GM23338 (cell line): ENCODE results near the gene ITPRID1. TPM values are rescaled to one million over a fixed set of nuclear protein-coding genes. Genes with fewer than 3 reads are reported as not detected.

Experiments used
- ATAC-seq: fragments of 200-7000 bp; cut with Tn5 transposase; 3 replicates; pipeline ENCODE4 v1.9.1; 2020
- DNase-seq: peaks from one replicate; pipeline ENCODE4 v3.0.0-alpha.2; 2015; ENCODE audit warnings: low spot score
- H2AFZ ChIP-seq: fragments of 200-600 bp; sonication (generic); 2 replicates; pipeline ENCODE4 v1.8.0; 2016; ENCODE audit warnings: antibody characterized with exemption, mild to moderate bottlenecking, moderate library complexity
- H3F3A ChIP-seq: fragments of 200-600 bp; sonication (generic); replicated peaks from 2 replicates; pipeline ENCODE4 v1.8.0; 2017; ENCODE audit warnings: antibody characterized with exemption, mixed run types, low read depth
- H3K27ac ChIP-seq: fragments of 200-600 bp; sonication (generic); 2 replicates; pipeline ENCODE4 v1.6.1; 2016; ENCODE audit warnings: low read depth
- H3K27me3 ChIP-seq: fragments of 200-600 bp; sonication (generic); 2 replicates; pipeline ENCODE4 v1.8.0; 2016; ENCODE audit warnings: mild to moderate bottlenecking, mixed run types, moderate library complexity; ENCODE audit not compliant: insufficient read depth
- H3K36me3 ChIP-seq: fragments of 200-600 bp; sonication (generic); 2 replicates; pipeline ENCODE4 v1.8.0; 2016; ENCODE audit warnings: mild to moderate bottlenecking; ENCODE audit not compliant: insufficient read depth
- H3K4me1 ChIP-seq: fragments of 200-600 bp; sonication (generic); 2 replicates; pipeline ENCODE4 v1.8.0; 2016; ENCODE audit warnings: mild to moderate bottlenecking, moderate library complexity; ENCODE audit not compliant: insufficient read depth
- H3K4me2 ChIP-seq: fragments of 200-600 bp; sonication (generic); 2 replicates; pipeline ENCODE4 v1.7.1; 2017; ENCODE audit warnings: mixed run types
- H3K4me3 ChIP-seq: fragments of 200-600 bp; sonication (generic); 2 replicates; pipeline ENCODE4 v1.6.1; 2016; ENCODE audit warnings: mixed run types
- H3K79me2 ChIP-seq: fragments of 200-600 bp; sonication (generic); replicated peaks from 2 replicates; pipeline ENCODE4 v1.8.0; 2017; ENCODE audit warnings: mild to moderate bottlenecking; ENCODE audit not compliant: insufficient read depth
- H3K9me2 ChIP-seq: fragments of 200-600 bp; sonication (generic); 2 replicates; pipeline ENCODE4 v1.8.0; 2017; ENCODE audit not compliant: insufficient read depth
- H4K20me1 ChIP-seq: fragments of 200-600 bp; sonication (generic); replicated peaks from 2 replicates; pipeline ENCODE4 v1.8.0; 2017; ENCODE audit warnings: mild to moderate bottlenecking; ENCODE audit not compliant: insufficient read depth
- H3K27ac Mint-ChIP-seq: 2 replicates; pipeline ENCODE4 v1.8.0; 2020; ENCODE audit warnings: inconsistent platforms, mild to moderate bottlenecking, moderate library complexity, mixed read lengths
- H3K27me3 Mint-ChIP-seq: 3 replicates; pipeline ENCODE4 v1.8.0; 2022; ENCODE audit warnings: low read depth, mild to moderate bottlenecking, moderate library complexity, mixed read lengths, inconsistent platforms; ENCODE audit not compliant: insufficient read depth, poor library complexity
- H3K36me3 Mint-ChIP-seq: 3 replicates; pipeline ENCODE4 v1.8.0; 2021; ENCODE audit warnings: low read depth, mild to moderate bottlenecking, inconsistent platforms, moderate library complexity, mixed read lengths
- H3K4me1 Mint-ChIP-seq: 3 replicates; pipeline ENCODE4 v1.8.0; 2020; ENCODE audit warnings: mild to moderate bottlenecking, inconsistent platforms, mixed read lengths
- H3K4me3 Mint-ChIP-seq: 3 replicates; pipeline ENCODE4 v1.8.0; 2021; ENCODE audit warnings: moderate library complexity, mild to moderate bottlenecking, inconsistent platforms, mixed read lengths
- H3K9me3 Mint-ChIP-seq: 3 replicates; pipeline ENCODE4 v1.8.0; 2020; ENCODE audit warnings: moderate library complexity, mild to moderate bottlenecking, inconsistent platforms, mixed read lengths
- CREB1 ChIP-seq: fragments of 250-450 bp; sonication (Bioruptor Pico); IDR thresholded peaks from 2 replicates; pipeline ENCODE4 v1.5.0; 2020; ENCODE audit warnings: low read depth, mild to moderate bottlenecking, moderate library complexity
- ETS1 ChIP-seq: IDR thresholded peaks from 2 replicates; pipeline ENCODE4 v1.6.1; 2016; ENCODE audit warnings: antibody characterized with exemption
- EZH2 ChIP-seq: fragments of 200-600 bp; sonication (generic); IDR thresholded peaks from one replicate; pipeline ENCODE4 v1.8.0; 2017; ENCODE audit warnings: antibody characterized with exemption, mild to moderate bottlenecking, low read depth; ENCODE audit not compliant: unreplicated experiment
- EZH2phosphoT487 ChIP-seq: fragments of 200-600 bp; sonication (generic); IDR thresholded peaks from one replicate; pipeline ENCODE4 v1.8.1; 2018; ENCODE audit warnings: antibody characterized with exemption; ENCODE audit not compliant: unreplicated experiment
- JUNB ChIP-seq: IDR thresholded peaks from one replicate; pipeline ENCODE4 v1.6.1; 2016; ENCODE audit warnings: antibody characterized with exemption; ENCODE audit not compliant: unreplicated experiment
- NANOG ChIP-seq: IDR thresholded peaks from 2 replicates; pipeline ENCODE4 v1.6.1; 2016; ENCODE audit warnings: antibody characterized with exemption, borderline replicate concordance
- POLR2AphosphoS5 ChIP-seq: IDR thresholded peaks from 2 replicates; pipeline ENCODE4 v1.6.1; 2016; ENCODE audit warnings: antibody characterized with exemption, low read depth
- REST ChIP-seq: IDR thresholded peaks from one replicate; pipeline ENCODE4 v1.6.1; 2018; ENCODE audit warnings: antibody characterized with exemption; ENCODE audit not compliant: unreplicated experiment
- STAT1 ChIP-seq: IDR thresholded peaks from one replicate; pipeline ENCODE4 v1.6.1; 2016; ENCODE audit warnings: antibody characterized with exemption; ENCODE audit not compliant: unreplicated experiment
- ZNF114 ChIP-seq: fragments of 250-450 bp; sonication (Bioruptor Pico); IDR thresholded peaks from 2 replicates; pipeline ENCODE4 v1.5.0; 2020; ENCODE audit warnings: mild to moderate bottlenecking, moderate library complexity
- ZNF331 ChIP-seq: fragments of 250-450 bp; sonication (Bioruptor Pico); IDR thresholded peaks from 2 replicates; pipeline ENCODE4 v1.5.0; 2020; ENCODE audit warnings: low read depth, mild to moderate bottlenecking, moderate library complexity
- polyA plus RNA-seq: library from polyadenylated mRNA; unstranded; fragments of >200 nt; fragmentation: Nextera tagmentation; extraction: Ambion mirVana; gene quantifications from 2 replicates; pipeline ENCODE4 v1.2.1, GENCODE V29; 2016
- total RNA-seq: library from RNA; depleted of rRNA; stranded (reverse); fragments of >200 nt; shearing (Covaris generic); gene quantifications from 2 replicates; pipeline ENCODE4 v1.2.3, GENCODE V29; 2014
- TF ChIP-seq, protein P1 (sequence below), 2 experiments: fragments of 200-600 bp in 1 of 2; sonication (generic) in 1 of 2; conservative IDR thresholded peaks; 2 replicates each; pipeline versions ENCODE4 v1.5.1 to v1.6.1; 2016 to 2017; ENCODE audit warnings: antibody characterized with exemption in 2 of 2, low read depth in 2 of 2, mild to moderate bottlenecking in 2 of 2, moderate library complexity in 1 of 2
- TF ChIP-seq, protein P2 (sequence below): fragments of 250-450 bp; sonication (Bioruptor Pico); IDR thresholded peaks from 2 replicates; pipeline ENCODE4 v1.5.0; 2020; ENCODE audit warnings: mild to moderate bottlenecking, moderate library complexity

Gene ITPRID1
- total and polyA plus RNA-seq, 2 experiments from 2014 or later, result 0.05 to 0.45 TPM

GRCh38 chr7:31564661-31565060, 50.8 kb downstream of the ITPRID1 start:
- peaks cover 30% of the 10 kb centered on the region for H3K4me1 Mint-ChIP-seq
- 0 out of 2 replicates have a peak, but pooled peaks cover 16% of the 10 kb centered on the region for H3K9me2 ChIP-seq

More at GRCh38 chr7:31564661-31565060, 50.8 kb downstream of the ITPRID1 start:
- Histone ChIP-seq H3F3A (no peaks in the 10 kb centered on the region), H3K4me3 (no peak overlapping the region), H3K4me1 (peaks cover 31% of the 10 kb centered on the region), H4K20me1 (no peaks in the 10 kb centered on the region), H2AFZ (no peak overlapping the region), H3K4me2 (no peak overlapping the region), H3K27me3 (no peaks in the 10 kb centered on the region), H3K79me2 (no peaks in the 10 kb centered on the region), H3K36me3 (no peaks in the 10 kb centered on the region), H3K27ac (no peak overlapping the region)
- ATAC-seq (no peak), DNase-seq (no peak)
- Mint-ChIP-seq H3K9me3 (no peaks in the 10 kb centered on the region), H3K27ac (no peak overlapping the region), H3K27me3 (peaks cover 6% of the 10 kb centered on the region), H3K4me3 (no peak overlapping the region), H3K36me3 (no peaks in the 10 kb centered on the region)
- TF ChIP-seq ETS1, result no peak
- no peak for TF ChIP-seq EZH2phosphoT487
- TF ChIP-seq NANOG, result no peak
- TF ChIP-seq STAT1, result no peak
- TF ChIP-seq, protein P1, sequence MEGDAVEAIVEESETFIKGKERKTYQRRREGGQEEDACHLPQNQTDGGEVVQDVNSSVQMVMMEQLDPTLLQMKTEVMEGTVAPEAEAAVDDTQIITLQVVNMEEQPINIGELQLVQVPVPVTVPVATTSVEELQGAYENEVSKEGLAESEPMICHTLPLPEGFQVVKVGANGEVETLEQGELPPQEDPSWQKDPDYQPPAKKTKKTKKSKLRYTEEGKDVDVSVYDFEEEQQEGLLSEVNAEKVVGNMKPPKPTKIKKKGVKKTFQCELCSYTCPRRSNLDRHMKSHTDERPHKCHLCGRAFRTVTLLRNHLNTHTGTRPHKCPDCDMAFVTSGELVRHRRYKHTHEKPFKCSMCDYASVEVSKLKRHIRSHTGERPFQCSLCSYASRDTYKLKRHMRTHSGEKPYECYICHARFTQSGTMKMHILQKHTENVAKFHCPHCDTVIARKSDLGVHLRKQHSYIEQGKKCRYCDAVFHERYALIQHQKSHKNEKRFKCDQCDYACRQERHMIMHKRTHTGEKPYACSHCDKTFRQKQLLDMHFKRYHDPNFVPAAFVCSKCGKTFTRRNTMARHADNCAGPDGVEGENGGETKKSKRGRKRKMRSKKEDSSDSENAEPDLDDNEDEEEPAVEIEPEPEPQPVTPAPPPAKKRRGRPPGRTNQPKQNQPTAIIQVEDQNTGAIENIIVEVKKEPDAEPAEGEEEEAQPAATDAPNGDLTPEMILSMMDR (conservative IDR thresholded peaks at IDR 0.05; ENCODE audit: low read depth in 2 of 2), result no peak
- TF ChIP-seq CREB1 (CRISPR knock-in tag), result no peak
- TF ChIP-seq REST, result no peak
- TF ChIP-seq ZNF114 (CRISPR knock-in tag), result no peak
- no peak for TF ChIP-seq EZH2
- TF ChIP-seq ZNF331 (CRISPR knock-in tag), result no peak
- TF ChIP-seq, protein P2, sequence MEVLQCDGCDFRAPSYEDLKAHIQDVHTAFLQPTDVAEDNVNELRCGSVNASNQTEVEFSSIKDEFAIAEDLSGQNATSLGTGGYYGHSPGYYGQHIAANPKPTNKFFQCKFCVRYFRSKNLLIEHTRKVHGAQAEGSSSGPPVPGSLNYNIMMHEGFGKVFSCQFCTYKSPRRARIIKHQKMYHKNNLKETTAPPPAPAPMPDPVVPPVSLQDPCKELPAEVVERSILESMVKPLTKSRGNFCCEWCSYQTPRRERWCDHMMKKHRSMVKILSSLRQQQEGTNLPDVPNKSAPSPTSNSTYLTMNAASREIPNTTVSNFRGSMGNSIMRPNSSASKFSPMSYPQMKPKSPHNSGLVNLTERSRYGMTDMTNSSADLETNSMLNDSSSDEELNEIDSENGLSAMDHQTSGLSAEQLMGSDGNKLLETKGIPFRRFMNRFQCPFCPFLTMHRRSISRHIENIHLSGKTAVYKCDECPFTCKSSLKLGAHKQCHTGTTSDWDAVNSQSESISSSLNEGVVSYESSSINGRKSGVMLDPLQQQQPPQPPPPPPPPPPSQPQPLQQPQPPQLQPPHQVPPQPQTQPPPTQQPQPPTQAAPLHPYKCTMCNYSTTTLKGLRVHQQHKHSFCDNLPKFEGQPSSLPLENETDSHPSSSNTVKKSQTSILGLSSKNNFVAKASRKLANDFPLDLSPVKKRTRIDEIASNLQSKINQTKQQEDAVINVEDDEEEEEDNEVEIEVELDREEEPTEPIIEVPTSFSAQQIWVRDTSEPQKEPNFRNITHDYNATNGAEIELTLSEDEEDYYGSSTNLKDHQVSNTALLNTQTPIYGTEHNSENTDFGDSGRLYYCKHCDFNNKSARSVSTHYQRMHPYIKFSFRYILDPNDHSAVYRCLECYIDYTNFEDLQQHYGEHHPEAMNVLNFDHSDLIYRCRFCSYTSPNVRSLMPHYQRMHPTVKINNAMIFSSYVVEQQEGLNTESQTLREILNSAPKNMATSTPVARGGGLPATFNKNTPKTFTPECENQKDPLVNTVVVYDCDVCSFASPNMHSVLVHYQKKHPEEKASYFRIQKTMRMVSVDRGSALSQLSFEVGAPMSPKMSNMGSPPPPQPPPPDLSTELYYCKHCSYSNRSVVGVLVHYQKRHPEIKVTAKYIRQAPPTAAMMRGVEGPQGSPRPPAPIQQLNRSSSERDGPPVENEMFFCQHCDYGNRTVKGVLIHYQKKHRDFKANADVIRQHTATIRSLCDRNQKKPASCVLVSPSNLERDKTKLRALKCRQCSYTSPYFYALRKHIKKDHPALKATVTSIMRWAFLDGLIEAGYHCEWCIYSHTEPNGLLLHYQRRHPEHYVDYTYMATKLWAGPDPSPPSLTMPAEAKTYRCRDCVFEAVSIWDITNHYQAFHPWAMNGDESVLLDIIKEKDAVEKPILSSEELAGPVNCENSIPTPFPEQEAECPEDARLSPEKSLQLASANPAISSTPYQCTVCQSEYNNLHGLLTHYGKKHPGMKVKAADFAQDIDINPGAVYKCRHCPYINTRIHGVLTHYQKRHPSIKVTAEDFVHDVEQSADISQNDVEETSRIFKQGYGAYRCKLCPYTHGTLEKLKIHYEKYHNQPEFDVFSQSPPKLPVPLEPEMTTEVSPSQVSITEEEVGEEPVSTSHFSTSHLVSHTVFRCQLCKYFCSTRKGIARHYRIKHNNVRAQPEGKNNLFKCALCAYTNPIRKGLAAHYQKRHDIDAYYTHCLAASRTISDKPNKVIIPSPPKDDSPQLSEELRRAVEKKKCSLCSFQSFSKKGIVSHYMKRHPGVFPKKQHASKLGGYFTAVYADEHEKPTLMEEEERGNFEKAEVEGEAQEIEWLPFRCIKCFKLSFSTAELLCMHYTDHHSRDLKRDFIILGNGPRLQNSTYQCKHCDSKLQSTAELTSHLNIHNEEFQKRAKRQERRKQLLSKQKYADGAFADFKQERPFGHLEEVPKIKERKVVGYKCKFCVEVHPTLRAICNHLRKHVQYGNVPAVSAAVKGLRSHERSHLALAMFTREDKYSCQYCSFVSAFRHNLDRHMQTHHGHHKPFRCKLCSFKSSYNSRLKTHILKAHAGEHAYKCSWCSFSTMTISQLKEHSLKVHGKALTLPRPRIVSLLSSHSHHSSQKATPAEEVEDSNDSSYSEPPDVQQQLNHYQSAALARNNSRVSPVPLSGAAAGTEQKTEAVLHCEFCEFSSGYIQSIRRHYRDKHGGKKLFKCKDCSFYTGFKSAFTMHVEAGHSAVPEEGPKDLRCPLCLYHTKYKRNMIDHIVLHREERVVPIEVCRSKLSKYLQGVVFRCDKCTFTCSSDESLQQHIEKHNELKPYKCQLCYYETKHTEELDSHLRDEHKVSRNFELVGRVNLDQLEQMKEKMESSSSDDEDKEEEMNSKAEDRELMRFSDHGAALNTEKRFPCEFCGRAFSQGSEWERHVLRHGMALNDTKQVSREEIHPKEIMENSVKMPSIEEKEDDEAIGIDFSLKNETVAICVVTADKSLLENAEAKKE (CRISPR knock-in tag), result no peak
- no peak for TF ChIP-seq POLR2AphosphoS5
- no peak for TF ChIP-seq JUNB
